HCT116 (cell line): ENCODE results near the gene VSTM2L. TPM values are rescaled to one million over a fixed set of nuclear protein-coding genes. Genes with fewer than 3 reads are reported as not detected.

ENCODE experiments used
- ATAC-seq: fragments of 200-7000 bp; cut with Tn5 transposase; 2 replicates; pipeline ENCODE4 v1.9.1; 2020; ENCODE audit warnings: mild to moderate bottlenecking, moderate library complexity
- BruUV-seq: library from RNA; stranded (reverse); fragments of 400-500 nt; replicated peaks from 2 replicates; lab custom pipeline; 2021; lab: Mats Ljungman, UMichigan
- CTCF ChIA-PET: fragments of 300-600 bp; sonication (Branson Sonifier 250); formaldehyde crosslinking; loops from one replicate; lab custom pipeline; 2021; ENCODE audit warnings: antibody characterized with exemption; lab: Charles Lee
- POLR2A ChIA-PET: fragments of 300-600, 350-600 bp; sonication (Branson Sonifier 250); formaldehyde crosslinking; loops from one replicate; lab custom pipeline; 2021; ENCODE audit warnings: antibody characterized with exemption; lab: Charles Lee
- RAD21 ChIA-PET, 2 experiments: fragments of 300-600 bp; sonication (Branson Sonifier 250); formaldehyde crosslinking; loops; one replicate each; lab custom pipeline; 2023; ENCODE audit warnings: low total read pairs in 2 of 2; ENCODE audit not compliant: uncharacterized antibody in 2 of 2, unreplicated experiment in 2 of 2, low non-redundant PET in 1 of 2; lab: Charles Lee
- DNase-seq: peaks from one replicate; pipeline ENCODE4 v3.0.0-alpha.2; 2010; ENCODE audit warnings: low read depth, low spot score
- H2AFZ ChIP-seq: fragments of 200-600 bp; shearing (Covaris generic), sonication (generic); 2 replicates; pipeline ENCODE4 v1.6.1; 2017; ENCODE audit warnings: low read depth, mixed run types, mixed read lengths, antibody characterized with exemption, low read length; ENCODE audit not compliant: poor library complexity, severe bottlenecking
- H3K27ac ChIP-seq: 2 replicates; pipeline ENCODE4 v1.5.1; 2012; ENCODE audit warnings: low read depth, low read length
- H3K27me3 ChIP-seq: fragments of 200-600 bp; sonication (generic); 2 replicates; pipeline ENCODE4 v1.6.1; 2016; ENCODE audit warnings: mixed run types, low read length, mixed read lengths; ENCODE audit not compliant: insufficient read depth
- H3K36me3 ChIP-seq, 2 experiments: fragments of 200-500 bp in 1 of 2; fragments of 200-600 bp in 1 of 2; sonication (Bioruptor generic) in 1 of 2; sonication (generic) in 1 of 2; 2 replicates each; pipeline versions ENCODE4 v1.5.1 to v1.6.1; 2014 to 2016; ENCODE audit warnings: low read length in 2 of 2, inconsistent platforms in 1 of 2, mixed read lengths in 1 of 2, mixed run types in 1 of 2; ENCODE audit not compliant: insufficient read depth in 2 of 2, control insufficient read depth in 1 of 2
- H3K4me1 ChIP-seq, 2 experiments: fragments of 200-600 bp in 1 of 2; sonication (generic) in 1 of 2; 2 replicates each; pipeline versions ENCODE4 v1.5.1 to v1.6.1; 2012 to 2017; ENCODE audit warnings: low read length in 2 of 2, inconsistent platforms in 1 of 2, mild to moderate bottlenecking in 1 of 2, mixed read lengths in 1 of 2, mixed run types in 1 of 2, moderate library complexity in 1 of 2; ENCODE audit not compliant: insufficient read depth in 2 of 2, control insufficient read depth in 1 of 2
- H3K4me2 ChIP-seq: fragments of 200-600 bp; sonication (generic); 2 replicates; pipeline ENCODE4 v1.6.1; 2017; ENCODE audit warnings: mixed run types, low read length, mixed read lengths
- H3K4me3 ChIP-seq, 2 experiments: fragments of 200-600 bp in 1 of 2; sonication (generic) in 1 of 2; replicated peaks in 1 of 2; 2 replicates each; pipeline ENCODE4 v1.5.1; 2011 to 2016; ENCODE audit warnings: low read length in 2 of 2, control low read depth in 1 of 2, low read depth in 1 of 2, mild to moderate bottlenecking in 1 of 2, mixed read lengths in 1 of 2, mixed run types in 1 of 2
- H3K79me2 ChIP-seq: fragments of 200-600 bp; sonication (generic); 2 replicates; pipeline ENCODE4 v1.6.1; 2017; ENCODE audit warnings: mild to moderate bottlenecking, mixed run types, low read length, moderate library complexity, mixed read lengths; ENCODE audit not compliant: insufficient read depth
- H3K9ac ChIP-seq: fragments of 200-600 bp; sonication (generic); 2 replicates; pipeline ENCODE4 v1.6.1; 2016; ENCODE audit warnings: low read length, mixed read lengths
- H3K9me2 ChIP-seq: fragments of 200-600 bp; sonication (generic), shearing (Covaris generic); 2 replicates; pipeline ENCODE4 v1.6.1; 2017; ENCODE audit warnings: mixed run types, mild to moderate bottlenecking, moderate library complexity; ENCODE audit not compliant: insufficient read depth
- H3K9me3 ChIP-seq, 2 experiments: fragments of 200-500 bp in 1 of 2; fragments of 200-600 bp in 1 of 2; sonication (Bioruptor generic) in 1 of 2; sonication (generic) in 1 of 2; 2 replicates each; pipeline ENCODE4 v1.6.1; 2014 to 2017; ENCODE audit warnings: low read length in 2 of 2, mixed read lengths in 2 of 2, inconsistent platforms in 1 of 2, low read depth in 1 of 2, mild to moderate bottlenecking in 1 of 2, mixed run types in 1 of 2, moderate library complexity in 1 of 2; ENCODE audit not compliant: control insufficient read depth in 1 of 2, insufficient read depth in 1 of 2
- H4K20me1 ChIP-seq: fragments of 200-600 bp; sonication (generic), shearing (Covaris generic); 2 replicates; pipeline ENCODE4 v1.6.1; 2017; ENCODE audit warnings: mixed run types, mild to moderate bottlenecking, moderate library complexity; ENCODE audit not compliant: insufficient read depth
- CBX3 ChIP-seq: IDR thresholded peaks from 2 replicates; pipeline ENCODE4 v1.6.1; 2012; ENCODE audit warnings: low read depth
- CTCF ChIP-seq, 3 experiments: fragments of 200-600 bp in 1 of 3; sonication (generic) in 1 of 3; IDR thresholded peaks in 2 of 3; conservative IDR thresholded peaks in 1 of 3; 2 replicates each; pipeline ENCODE4 v1.5.1; 2012 to 2017; ENCODE audit warnings: low read depth in 2 of 3, low read length in 2 of 3, antibody characterized with exemption in 1 of 3, borderline replicate concordance in 1 of 3, control low read depth in 1 of 3, mild to moderate bottlenecking in 1 of 3, mixed read lengths in 1 of 3, mixed run types in 1 of 3, moderate library complexity in 1 of 3; ENCODE audit not compliant: insufficient read depth in 1 of 3
- EZH2phosphoT487 ChIP-seq: fragments of 200-600 bp; IDR thresholded peaks from 2 replicates; pipeline ENCODE4 v1.6.1; 2018; ENCODE audit warnings: antibody characterized with exemption, borderline replicate concordance
- POLR2A ChIP-seq: IDR thresholded peaks from 2 replicates; pipeline ENCODE4 v1.7.0; 2011; ENCODE audit warnings: borderline replicate concordance; ENCODE audit not compliant: insufficient read depth, insufficient read length; ENCODE audit errors: extremely low read depth
- SIN3A ChIP-seq: IDR thresholded peaks from 2 replicates; pipeline ENCODE4 v1.6.1; 2012; ENCODE audit warnings: low read depth
- SP1 ChIP-seq: IDR thresholded peaks from 2 replicates; pipeline ENCODE4 v1.6.1; 2012; ENCODE audit warnings: low read depth
- ZNF274 ChIP-seq: fragments of 200-500 bp; sonication (Bioruptor generic); IDR thresholded peaks from 2 replicates; pipeline ENCODE4 v1.6.1; 2014; ENCODE audit warnings: mild to moderate bottlenecking, low read depth, low read length, inconsistent platforms
- intact Hi-C: fragments of 100-400 bp; cut with micrococcal nuclease; formaldehyde crosslinking; loops from 2 replicates; pipeline ENCODE4 v1.10.0; 2022
- total RNA-seq: library from RNA; stranded (reverse); gene quantifications from one replicate; pipeline ENCODE4 v1.2.1, GENCODE V29; 2021; ENCODE audit not compliant: unreplicated experiment
- TF ChIP-seq, protein P1 (sequence below): IDR thresholded peaks from 2 replicates; pipeline ENCODE4 v1.6.1; 2012
- TF ChIP-seq, protein P2 (sequence below): IDR thresholded peaks from 2 replicates; pipeline ENCODE4 v1.6.1; 2012; ENCODE audit warnings: low read depth

Gene VSTM2L
- total RNA-seq, 1 experiment from 2014 or later, result 0.69 TPM

DNA sequence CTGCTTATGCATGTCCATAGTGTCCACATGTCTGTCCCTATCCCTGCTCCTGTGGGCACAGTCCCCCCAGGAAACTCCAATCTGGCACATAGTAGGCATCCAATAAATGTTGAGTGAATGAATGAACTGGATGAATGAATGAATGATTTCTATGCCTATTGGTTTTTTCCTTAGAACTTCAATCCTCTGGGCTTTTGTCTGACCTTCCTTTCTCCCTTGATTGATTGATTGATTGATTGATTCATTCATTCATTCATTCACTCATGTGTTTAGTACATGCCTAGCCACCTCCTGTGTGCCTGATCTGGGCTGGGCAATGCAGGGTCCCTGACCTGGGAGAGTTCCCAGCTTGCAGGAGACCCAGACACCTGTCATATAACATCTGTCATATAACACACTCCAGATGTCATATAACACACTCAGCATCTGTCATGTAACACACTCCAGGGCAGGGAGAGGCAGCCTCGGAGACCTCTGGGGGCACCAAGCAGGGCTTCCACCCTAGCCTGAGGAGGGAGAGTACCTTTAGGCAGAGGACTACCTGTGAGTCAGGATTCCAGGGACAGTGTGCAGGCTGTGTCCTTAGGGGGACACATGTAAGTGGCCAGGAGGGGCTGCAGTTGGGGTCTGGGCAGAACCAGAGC is 17.9 kb downstream of the VSTM2L start:
- ATAC-seq (no peak), DNase-seq (no peak)
- no peak overlapping the region for H2AFZ ChIP-seq
- H3K9me2 ChIP-seq, result no peaks in the 10 kb centered on the region
- H3K4me3 ChIP-seq, result no peak overlapping the region
- no peak overlapping the region for H3K27ac ChIP-seq
- H3K27me3 ChIP-seq, result peaks cover 16% of the 10 kb centered on the region; the same call in 1 of the 2 replicates
- BruUV-seq, result no TSS peak
- H3K4me1 ChIP-seq, result no peaks in the 10 kb centered on the region
- H3K79me2 ChIP-seq, result no peaks in the 10 kb centered on the region
- POLR2A ChIA-PET, result no interaction called here
- H3K9me3 ChIP-seq, result no peaks in the 10 kb centered on the region
- CTCF ChIA-PET, result no interaction called here
- H3K4me2 ChIP-seq, result no peak overlapping the region
- intact Hi-C loops, result no loop called here
- H3K36me3 ChIP-seq, result no peaks in the 10 kb centered on the region
- no peaks in the 10 kb centered on the region for H4K20me1 ChIP-seq
- no peak overlapping the region for H3K9ac ChIP-seq
- RAD21 ChIA-PET, result no interaction called here
- TF ChIP-seq SP1, result no peak
- TF ChIP-seq, protein P1, sequence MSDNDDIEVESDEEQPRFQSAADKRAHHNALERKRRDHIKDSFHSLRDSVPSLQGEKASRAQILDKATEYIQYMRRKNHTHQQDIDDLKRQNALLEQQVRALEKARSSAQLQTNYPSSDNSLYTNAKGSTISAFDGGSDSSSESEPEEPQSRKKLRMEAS, result no peak
- TF ChIP-seq, protein P2, sequence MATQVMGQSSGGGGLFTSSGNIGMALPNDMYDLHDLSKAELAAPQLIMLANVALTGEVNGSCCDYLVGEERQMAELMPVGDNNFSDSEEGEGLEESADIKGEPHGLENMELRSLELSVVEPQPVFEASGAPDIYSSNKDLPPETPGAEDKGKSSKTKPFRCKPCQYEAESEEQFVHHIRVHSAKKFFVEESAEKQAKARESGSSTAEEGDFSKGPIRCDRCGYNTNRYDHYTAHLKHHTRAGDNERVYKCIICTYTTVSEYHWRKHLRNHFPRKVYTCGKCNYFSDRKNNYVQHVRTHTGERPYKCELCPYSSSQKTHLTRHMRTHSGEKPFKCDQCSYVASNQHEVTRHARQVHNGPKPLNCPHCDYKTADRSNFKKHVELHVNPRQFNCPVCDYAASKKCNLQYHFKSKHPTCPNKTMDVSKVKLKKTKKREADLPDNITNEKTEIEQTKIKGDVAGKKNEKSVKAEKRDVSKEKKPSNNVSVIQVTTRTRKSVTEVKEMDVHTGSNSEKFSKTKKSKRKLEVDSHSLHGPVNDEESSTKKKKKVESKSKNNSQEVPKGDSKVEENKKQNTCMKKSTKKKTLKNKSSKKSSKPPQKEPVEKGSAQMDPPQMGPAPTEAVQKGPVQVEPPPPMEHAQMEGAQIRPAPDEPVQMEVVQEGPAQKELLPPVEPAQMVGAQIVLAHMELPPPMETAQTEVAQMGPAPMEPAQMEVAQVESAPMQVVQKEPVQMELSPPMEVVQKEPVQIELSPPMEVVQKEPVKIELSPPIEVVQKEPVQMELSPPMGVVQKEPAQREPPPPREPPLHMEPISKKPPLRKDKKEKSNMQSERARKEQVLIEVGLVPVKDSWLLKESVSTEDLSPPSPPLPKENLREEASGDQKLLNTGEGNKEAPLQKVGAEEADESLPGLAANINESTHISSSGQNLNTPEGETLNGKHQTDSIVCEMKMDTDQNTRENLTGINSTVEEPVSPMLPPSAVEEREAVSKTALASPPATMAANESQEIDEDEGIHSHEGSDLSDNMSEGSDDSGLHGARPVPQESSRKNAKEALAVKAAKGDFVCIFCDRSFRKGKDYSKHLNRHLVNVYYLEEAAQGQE, result no peak
- no peak for TF ChIP-seq SIN3A
- no peak for TF ChIP-seq ZNF274
- TF ChIP-seq EZH2phosphoT487, result no peak
- no peak for TF ChIP-seq CTCF (IDR thresholded peaks at IDR 0.05 in 2 of 3, conservative IDR thresholded peaks at IDR 0.05 in 1 of 3; ENCODE audit: borderline replicate concordance in 1 of 3, insufficient read depth in 1 of 3, low read depth in 2 of 3, low read length in 2 of 3)
- TF ChIP-seq CBX3, result no peak
- no peak for TF ChIP-seq POLR2A
